ENCODE data around the gene PGF. TPM values are rescaled to one million over a fixed set of nuclear protein-coding genes. Genes with fewer than 3 reads are reported as not detected.

The PGF gene
- total RNA-seq, 6 donors from 2014 or later, result 0.89 to 21.3 (median 5.0) TPM

DNA sequence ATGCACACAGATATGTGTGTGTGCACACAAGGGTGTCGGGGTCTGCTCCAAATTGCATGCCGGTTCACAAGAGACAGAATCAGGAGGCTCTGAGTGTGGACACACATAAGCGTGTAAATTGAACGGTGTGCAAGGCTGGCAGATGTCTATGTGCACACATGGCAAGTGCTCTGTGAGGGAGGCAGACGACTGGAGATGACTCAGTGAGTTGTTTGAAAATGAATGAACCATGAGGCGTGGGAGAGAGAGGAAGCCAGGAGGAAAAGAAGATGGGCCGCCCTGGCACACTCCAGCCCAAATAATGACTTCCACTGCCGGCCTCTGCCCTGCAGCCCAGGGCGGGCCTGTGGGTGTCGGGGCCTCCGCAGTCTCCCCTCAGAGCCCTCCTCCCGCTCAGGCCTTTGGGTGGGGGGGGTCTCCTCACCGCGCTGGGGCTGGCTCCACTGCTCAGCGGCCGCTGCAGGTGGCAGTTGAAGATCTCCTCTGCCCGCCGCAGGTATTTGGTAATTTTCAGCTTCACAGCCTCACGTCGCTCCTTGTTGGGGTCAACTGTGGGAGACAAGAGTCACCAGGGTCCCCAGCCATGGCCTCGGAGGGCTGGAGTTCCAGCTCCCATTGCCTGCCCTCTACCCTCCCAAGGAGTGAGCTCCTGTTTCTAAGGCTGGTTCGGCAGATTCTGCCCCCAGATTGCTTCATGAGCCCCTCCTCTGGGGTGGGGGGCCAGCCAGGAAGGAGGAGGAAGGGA lies 35.8 kb downstream of the PGF start:
- Histone ChIP-seq H3K27me3 (no peaks in the 10 kb centered on the region), H3K27ac (no peak overlapping the region), H3K4me1 (peaks cover 11 to 24% (median 15%) of the 10 kb centered on the region in 4 donors), H3K36me3 (no peaks in the 10 kb centered on the region), H3K9me3 (no peaks in the 10 kb centered on the region), H3K4me3 (no peak overlapping the region)
- 82 to 95% methylated on average over 18 to 19 of the region's 22 CpGs for WGBS, 2 donors
- no peak for TF ChIP-seq POLR2A (IDR thresholded peaks at IDR 0.05)
- TF ChIP-seq, protein P1, sequence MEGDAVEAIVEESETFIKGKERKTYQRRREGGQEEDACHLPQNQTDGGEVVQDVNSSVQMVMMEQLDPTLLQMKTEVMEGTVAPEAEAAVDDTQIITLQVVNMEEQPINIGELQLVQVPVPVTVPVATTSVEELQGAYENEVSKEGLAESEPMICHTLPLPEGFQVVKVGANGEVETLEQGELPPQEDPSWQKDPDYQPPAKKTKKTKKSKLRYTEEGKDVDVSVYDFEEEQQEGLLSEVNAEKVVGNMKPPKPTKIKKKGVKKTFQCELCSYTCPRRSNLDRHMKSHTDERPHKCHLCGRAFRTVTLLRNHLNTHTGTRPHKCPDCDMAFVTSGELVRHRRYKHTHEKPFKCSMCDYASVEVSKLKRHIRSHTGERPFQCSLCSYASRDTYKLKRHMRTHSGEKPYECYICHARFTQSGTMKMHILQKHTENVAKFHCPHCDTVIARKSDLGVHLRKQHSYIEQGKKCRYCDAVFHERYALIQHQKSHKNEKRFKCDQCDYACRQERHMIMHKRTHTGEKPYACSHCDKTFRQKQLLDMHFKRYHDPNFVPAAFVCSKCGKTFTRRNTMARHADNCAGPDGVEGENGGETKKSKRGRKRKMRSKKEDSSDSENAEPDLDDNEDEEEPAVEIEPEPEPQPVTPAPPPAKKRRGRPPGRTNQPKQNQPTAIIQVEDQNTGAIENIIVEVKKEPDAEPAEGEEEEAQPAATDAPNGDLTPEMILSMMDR (IDR thresholded peaks at IDR 0.05), result no peak
- no peak for TF ChIP-seq POLR2AphosphoS5 (IDR thresholded peaks at IDR 0.05)
- no peak for TF ChIP-seq EP300 (IDR thresholded peaks at IDR 0.05)
- ATAC-seq (ENCODE audit: low FRiP score in 2 of 2), result no peak
- DNase-seq, result peak in 1 of 2 donors; percentile 61

DNA sequence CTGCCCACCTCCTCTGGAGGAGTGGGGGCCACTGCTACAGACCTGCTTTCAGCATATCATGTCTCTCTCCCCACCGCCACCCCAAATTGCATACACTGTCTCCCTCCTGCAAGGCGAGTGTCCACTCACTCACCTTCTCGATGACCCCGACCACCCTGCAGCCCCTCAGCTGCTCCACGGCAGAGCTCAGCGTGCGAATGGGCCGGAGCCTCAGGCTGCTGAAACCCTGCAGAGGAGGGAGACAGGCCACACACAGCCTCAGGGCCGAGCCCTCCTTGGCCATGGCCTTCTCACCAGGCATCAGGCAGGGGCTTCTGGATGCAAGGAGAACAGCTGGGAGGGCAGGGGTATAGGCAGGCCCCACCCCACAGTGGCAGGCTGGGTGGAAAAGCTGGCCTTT lies 37.0 kb downstream of the PGF start:
- 92 to 95% methylated on average over 9 of the region's 9 CpGs for WGBS, 2 donors
- Histone ChIP-seq H3K9me3 (no peaks in the 10 kb centered on the region), H3K4me3 (no peak overlapping the region), H3K27ac (no peak overlapping the region), H3K4me1 (peaks cover 7 to 21% (median 13%) of the 10 kb centered on the region in 4 donors), H3K36me3 (no peaks in the 10 kb centered on the region), H3K27me3 (no peaks in the 10 kb centered on the region)
- TF ChIP-seq POLR2AphosphoS5 (IDR thresholded peaks at IDR 0.05) (no peak), EP300 (IDR thresholded peaks at IDR 0.05) (no peak), POLR2A (IDR thresholded peaks at IDR 0.05) (no peak)
- TF ChIP-seq, protein P1 (IDR thresholded peaks at IDR 0.05), result no peak
- DNase-seq, result peak in 1 of 2 donors; percentile 55
- ATAC-seq (ENCODE audit: low FRiP score in 2 of 2), result no peak

DNA sequence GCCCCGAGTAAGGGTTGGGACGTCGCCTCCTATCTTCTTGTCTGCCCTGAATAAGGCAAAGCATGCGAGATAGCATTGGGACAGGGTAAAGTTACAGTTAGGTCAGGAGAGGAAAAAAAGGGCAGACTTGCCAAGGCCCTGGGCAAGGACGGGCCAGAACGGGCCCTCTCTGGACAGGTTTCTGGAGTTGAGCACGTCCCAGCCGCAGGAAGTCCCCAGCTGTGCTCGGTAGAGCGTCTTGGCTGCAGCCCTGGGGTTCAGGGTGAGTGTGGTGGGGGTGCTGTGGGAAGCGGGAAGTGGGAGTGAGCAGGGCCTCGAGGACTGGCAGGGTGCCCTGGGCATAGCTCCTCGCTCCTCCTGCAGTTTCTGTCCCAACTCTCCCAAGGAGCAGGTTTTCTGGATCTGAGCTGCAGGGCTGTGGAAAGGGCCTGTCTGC lies 37.7 kb downstream of the PGF start:
- H3K27ac ChIP-seq, result peak overlapping the region in 3 of 4 donors; percentile 25 to 51 (median 48)
- DNase-seq, result peak in 1 of 2 donors; percentile 63
- no peaks in the 10 kb centered on the region for H3K9me3 ChIP-seq
- no peaks in the 10 kb centered on the region for H3K36me3 ChIP-seq
- H3K27me3 ChIP-seq, result no peaks in the 10 kb centered on the region
- H3K4me1 ChIP-seq, result peaks cover 2 to 14% (median 7%) of the 10 kb centered on the region in 4 donors
- TF ChIP-seq EP300 (IDR thresholded peaks at IDR 0.05) (no peak), POLR2AphosphoS5 (IDR thresholded peaks at IDR 0.05) (peak in 1 of 2 donors; percentile 20)
- ATAC-seq (ENCODE audit: low FRiP score in 2 of 2), result peak in 1 of 2 donors; percentile 2
- H3K4me3 ChIP-seq, result no peak overlapping the region
- 53 to 56% methylated on average over 13 of the region's 13 CpGs for WGBS, 2 donors

DNA sequence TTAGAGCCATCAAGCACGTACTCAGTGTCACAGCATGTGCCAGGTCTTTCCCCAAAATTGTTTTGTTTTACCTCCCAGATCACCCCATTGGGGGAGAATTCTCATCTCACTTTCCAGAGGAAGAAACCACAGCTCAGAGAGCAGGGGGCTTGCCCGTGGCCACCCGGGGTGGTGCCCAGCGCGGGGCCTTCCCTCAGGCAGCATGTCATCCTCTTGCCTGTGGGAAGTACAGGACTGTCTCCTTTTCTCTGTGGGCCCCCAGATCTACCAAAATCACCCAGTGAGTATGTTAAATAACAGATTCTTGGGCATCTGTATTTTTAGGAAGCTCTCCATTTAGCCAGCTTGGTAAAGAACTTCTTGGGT lies 38.2 kb downstream of the PGF start:
- Histone ChIP-seq H3K27me3 (no peaks in the 10 kb centered on the region), H3K9me3 (no peaks in the 10 kb centered on the region), H3K27ac (peak overlapping the region in 3 of 4 donors; percentile 25 to 51 (median 48)), H3K36me3 (no peaks in the 10 kb centered on the region), H3K4me3 (no peak overlapping the region), H3K4me1 (peaks cover 0 to 11% (median 6%) of the 10 kb centered on the region in 4 donors)
- ATAC-seq (ENCODE audit: low FRiP score in 2 of 2) (no peak), DNase-seq (peak in 1 of 2 donors; percentile 58)
- TF ChIP-seq POLR2A (IDR thresholded peaks at IDR 0.05) (no peak), POLR2AphosphoS5 (IDR thresholded peaks at IDR 0.05) (no peak), EP300 (IDR thresholded peaks at IDR 0.05) (no peak)
- TF ChIP-seq, protein P1 (IDR thresholded peaks at IDR 0.05), result no peak
- WGBS, 2 donors, result 94% methylated on average over 5 of the region's 5 CpGs

DNA sequence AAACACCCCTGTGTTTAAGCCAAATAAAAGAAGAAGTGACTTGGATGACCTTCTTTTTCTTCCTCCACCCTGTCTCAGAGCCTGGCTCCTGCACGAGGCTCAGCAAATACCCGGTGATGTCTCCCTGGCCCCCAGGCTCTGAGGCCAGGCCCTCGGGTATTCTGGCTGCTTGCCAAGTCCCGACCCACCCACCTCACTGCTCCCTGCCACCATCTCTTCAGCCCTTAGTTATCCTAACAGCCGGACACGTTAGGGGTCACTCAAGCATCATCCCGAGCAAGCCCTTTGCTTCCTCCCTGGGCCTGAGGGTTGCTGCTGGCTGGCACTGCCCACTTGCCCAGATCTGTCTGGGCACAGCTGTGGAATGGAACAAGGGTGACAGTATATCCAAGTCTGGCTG lies 39.6 kb downstream of the PGF start:
- Histone ChIP-seq H3K9me3 (no peaks in the 10 kb centered on the region), H3K4me3 (no peak overlapping the region), H3K27me3 (no peaks in the 10 kb centered on the region), H3K4me1 (peaks cover 0 to 11% (median 6%) of the 10 kb centered on the region in 4 donors), H3K36me3 (no peaks in the 10 kb centered on the region), H3K27ac (no peak overlapping the region)
- 54 to 55% methylated on average over 7 of the region's 7 CpGs for WGBS, 2 donors
- ATAC-seq (ENCODE audit: low FRiP score in 2 of 2) (no peak), DNase-seq (no peak)
- TF ChIP-seq, protein P1 (IDR thresholded peaks at IDR 0.05), result no peak
- TF ChIP-seq EP300 (IDR thresholded peaks at IDR 0.05), result no peak

Measured in upper lobe of left lung (tissue), 6 donors.